ENCODE results near the gene FYB1.

- no peak for TF ChIP-seq CTCF (conservative IDR thresholded peaks at IDR 0.05)
- TF ChIP-seq EZH2 (IDR thresholded peaks at IDR 0.05; ENCODE audit: low read depth), result no peak
These were observed 63.3 kb downstream of the FYB1 start for GRCh38 chr5:39156082-39156481.
